Neural cell (in vitro differentiated cells): ENCODE results near the gene TBPL2. TPM values are rescaled to one million over a fixed set of nuclear protein-coding genes. Genes with fewer than 3 reads are reported as not detected.

Experiments used
- H2AFZ ChIP-seq: fragments of 200-600, 300-800 bp; sonication (generic), shearing (Covaris generic); 2 replicates; pipeline ENCODE4 v1.6.0; 2014; ENCODE audit warnings: low read depth, mild to moderate bottlenecking, antibody characterized with exemption, low read length, moderate library complexity
- H3F3A ChIP-seq: fragments of 200-600 bp; shearing (Covaris generic); 2 replicates; pipeline ENCODE4 v1.6.1; 2016; ENCODE audit warnings: mild to moderate bottlenecking, moderate library complexity, mixed read lengths, antibody characterized with exemption, low read length; ENCODE audit not compliant: insufficient read depth, poor library complexity, severe bottlenecking
- H3K27ac ChIP-seq: fragments of 200-600, 300-800 bp; sonication (generic), shearing (Covaris generic); 2 replicates; pipeline ENCODE4 v1.5.1; 2014; ENCODE audit warnings: mild to moderate bottlenecking, low read length, moderate library complexity
- H3K27me3 ChIP-seq: fragments of 300-800, 200-600 bp; sonication (generic), shearing (Covaris generic); 2 replicates; pipeline ENCODE4 v1.6.0; 2014; ENCODE audit warnings: mild to moderate bottlenecking, low read depth, low read length, moderate library complexity; ENCODE audit not compliant: insufficient read depth
- H3K36me3 ChIP-seq: fragments of 300-800, 200-600 bp; sonication (generic), shearing (Covaris generic); 2 replicates; pipeline ENCODE4 v1.5.1; 2014; ENCODE audit warnings: mild to moderate bottlenecking, antibody characterized with exemption, low read length, moderate library complexity; ENCODE audit not compliant: insufficient read depth
- H3K4me2 ChIP-seq: fragments of 300-800, 200-600 bp; sonication (generic), shearing (Covaris generic); 2 replicates; pipeline ENCODE4 v1.6.0; 2014; ENCODE audit warnings: mild to moderate bottlenecking, low read length
- H3K4me3 ChIP-seq: fragments of 300-800, 200-600 bp; sonication (generic), shearing (Covaris generic); 2 replicates; pipeline ENCODE4 v1.5.1; 2014; ENCODE audit warnings: mild to moderate bottlenecking, low read length, moderate library complexity
- H3K79me2 ChIP-seq: fragments of 200-600 bp; shearing (Covaris generic); replicated peaks from 2 replicates; pipeline ENCODE4 v1.6.0; 2014; ENCODE audit warnings: mild to moderate bottlenecking, low read length, moderate library complexity; ENCODE audit not compliant: insufficient read depth
- H3K9ac ChIP-seq: fragments of 300-800, 200-600 bp; sonication (generic), shearing (Covaris generic); 2 replicates; pipeline ENCODE4 v1.6.1; 2016; ENCODE audit warnings: mild to moderate bottlenecking, low read length, mixed read lengths
- H3K9me2 ChIP-seq: fragments of 200-600 bp; shearing (Covaris generic); 2 replicates; pipeline ENCODE4 v1.6.1; 2016; ENCODE audit warnings: mild to moderate bottlenecking, low read length, mixed read lengths; ENCODE audit not compliant: insufficient read depth
- H3K9me3 ChIP-seq: fragments of 200-600, 300-800 bp; sonication (generic), shearing (Covaris generic); 2 replicates; pipeline ENCODE4 v1.6.1; 2016; ENCODE audit warnings: mild to moderate bottlenecking, mixed run types, low read length, moderate library complexity, mixed read lengths
- H4K20me1 ChIP-seq: fragments of 200-600 bp; shearing (Covaris generic); 2 replicates; pipeline ENCODE4 v1.6.1; 2016; ENCODE audit warnings: mild to moderate bottlenecking, mixed run types; ENCODE audit not compliant: insufficient read depth
- EP300 ChIP-seq: fragments of 450-650 bp; conservative IDR thresholded peaks from 2 replicates; pipeline ENCODE4 v1.6.1; 2014; ENCODE audit warnings: antibody characterized with exemption, mild to moderate bottlenecking, moderate library complexity; ENCODE audit not compliant: poor library complexity, severe bottlenecking
- EZH2 ChIP-seq: fragments of 200-600, 300-800 bp; shearing (Covaris generic), sonication (generic); IDR thresholded peaks from 2 replicates; pipeline ENCODE4 v1.6.1; 2014; ENCODE audit warnings: antibody characterized with exemption, low read length, borderline replicate concordance, mild to moderate bottlenecking; ENCODE audit not compliant: insufficient read depth, poor library complexity, severe bottlenecking
- MXI1 ChIP-seq: fragments of 450-650 bp; conservative IDR thresholded peaks from 2 replicates; pipeline ENCODE4 v1.6.1; 2014; ENCODE audit warnings: antibody characterized with exemption, mild to moderate bottlenecking; ENCODE audit not compliant: poor library complexity, severe bottlenecking
- POLR2AphosphoS5 ChIP-seq: IDR thresholded peaks from 2 replicates; pipeline ENCODE4 v1.6.1; 2012
- RAD21 ChIP-seq: fragments of 450-650 bp; conservative IDR thresholded peaks from 2 replicates; pipeline ENCODE4 v1.6.1; 2014; ENCODE audit warnings: antibody characterized with exemption, mild to moderate bottlenecking, moderate library complexity
- SMC3 ChIP-seq: fragments of 450-650 bp; conservative IDR thresholded peaks from 2 replicates; pipeline ENCODE4 v1.6.1; 2014; ENCODE audit warnings: antibody characterized with exemption, mild to moderate bottlenecking, moderate library complexity; ENCODE audit not compliant: poor library complexity
- TAF1 ChIP-seq: IDR thresholded peaks from 2 replicates; pipeline ENCODE4 v1.6.1; 2012; ENCODE audit warnings: low read depth
- polyA plus RNA-seq: library from polyadenylated mRNA; depleted of rRNA; stranded (reverse); fragments of >200 nt; gene quantifications from 2 replicates; pipeline ENCODE4 v1.2.3, GENCODE V29; 2014
- TF ChIP-seq, protein P1 (sequence below): fragments of 450-650 bp; IDR thresholded peaks from 2 replicates; pipeline ENCODE4 v1.5.1; 2014; ENCODE audit warnings: antibody characterized with exemption, mild to moderate bottlenecking, moderate library complexity; ENCODE audit not compliant: poor library complexity, severe bottlenecking
- TF ChIP-seq, protein P2 (sequence below): IDR thresholded peaks from 2 replicates; pipeline ENCODE4 v1.6.1; 2012; ENCODE audit warnings: borderline replicate concordance

The TBPL2 gene
- polyA plus RNA-seq, 1 donor from 2014 or later = not detected

DNA sequence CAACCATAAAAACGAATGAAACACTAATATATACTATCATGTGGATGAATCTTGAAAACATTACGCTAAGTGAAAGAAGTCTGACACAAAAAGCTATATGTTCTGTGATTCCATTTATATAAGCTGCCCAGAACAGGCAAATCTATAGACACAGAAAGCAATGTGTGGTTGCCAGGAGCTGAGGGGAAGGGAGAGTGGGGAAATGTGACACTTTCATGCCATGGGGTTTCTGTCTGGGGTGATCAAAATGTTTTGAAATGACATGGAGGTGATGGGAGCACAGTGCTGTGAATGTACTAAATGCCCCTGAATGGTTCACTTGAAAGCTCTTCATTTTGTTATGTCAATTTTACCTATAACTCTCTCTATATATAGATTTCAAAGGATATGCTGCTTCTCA, 58.9 kb downstream of the TBPL2 start:
- Histone ChIP-seq H3K9ac (no peak overlapping the region), H3K79me2 (no peaks in the 10 kb centered on the region), H3K9me2 (no peaks in the 10 kb centered on the region), H3K27ac (no peak overlapping the region), H4K20me1 (no peaks in the 10 kb centered on the region), H3K4me3 (no peak overlapping the region), H3F3A (no peaks in the 10 kb centered on the region), H3K36me3 (no peaks in the 10 kb centered on the region), H3K4me2 (no peak overlapping the region), H3K9me3 (no peaks in the 10 kb centered on the region), H2AFZ (no peak overlapping the region), H3K27me3 (no peaks in the 10 kb centered on the region)
- TF ChIP-seq TAF1 (no peak), EZH2 (no peak), POLR2AphosphoS5 (no peak), SMC3 (no peak), MXI1 (no peak)
- TF ChIP-seq, protein P1, sequence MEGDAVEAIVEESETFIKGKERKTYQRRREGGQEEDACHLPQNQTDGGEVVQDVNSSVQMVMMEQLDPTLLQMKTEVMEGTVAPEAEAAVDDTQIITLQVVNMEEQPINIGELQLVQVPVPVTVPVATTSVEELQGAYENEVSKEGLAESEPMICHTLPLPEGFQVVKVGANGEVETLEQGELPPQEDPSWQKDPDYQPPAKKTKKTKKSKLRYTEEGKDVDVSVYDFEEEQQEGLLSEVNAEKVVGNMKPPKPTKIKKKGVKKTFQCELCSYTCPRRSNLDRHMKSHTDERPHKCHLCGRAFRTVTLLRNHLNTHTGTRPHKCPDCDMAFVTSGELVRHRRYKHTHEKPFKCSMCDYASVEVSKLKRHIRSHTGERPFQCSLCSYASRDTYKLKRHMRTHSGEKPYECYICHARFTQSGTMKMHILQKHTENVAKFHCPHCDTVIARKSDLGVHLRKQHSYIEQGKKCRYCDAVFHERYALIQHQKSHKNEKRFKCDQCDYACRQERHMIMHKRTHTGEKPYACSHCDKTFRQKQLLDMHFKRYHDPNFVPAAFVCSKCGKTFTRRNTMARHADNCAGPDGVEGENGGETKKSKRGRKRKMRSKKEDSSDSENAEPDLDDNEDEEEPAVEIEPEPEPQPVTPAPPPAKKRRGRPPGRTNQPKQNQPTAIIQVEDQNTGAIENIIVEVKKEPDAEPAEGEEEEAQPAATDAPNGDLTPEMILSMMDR = no peak

DNA sequence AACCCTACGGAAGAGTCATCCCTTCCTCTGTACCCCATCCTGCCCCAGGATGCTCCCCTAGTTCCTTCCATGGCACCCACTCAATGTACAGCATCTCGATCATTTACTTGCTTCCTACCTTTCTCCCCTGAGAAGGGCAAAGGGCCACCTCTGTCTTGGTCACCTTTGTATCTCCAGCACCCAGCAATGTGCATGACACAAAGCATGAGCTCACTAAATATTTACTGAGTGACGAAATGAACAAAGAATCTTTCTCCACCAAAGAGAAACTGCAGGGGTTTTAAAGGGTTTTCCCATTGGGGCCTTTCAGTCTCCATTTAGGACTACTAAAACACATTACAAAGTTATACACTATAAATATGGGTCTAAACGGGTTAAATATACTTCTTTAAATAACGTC, 59.4 kb downstream of the TBPL2 start:
- Histone ChIP-seq H3K79me2 (no peaks in the 10 kb centered on the region), H2AFZ (no peak overlapping the region), H3K27ac (no peak overlapping the region), H4K20me1 (no peaks in the 10 kb centered on the region), H3K36me3 (no peaks in the 10 kb centered on the region), H3K4me2 (no peak overlapping the region), H3K9me3 (no peaks in the 10 kb centered on the region), H3K4me3 (no peak overlapping the region), H3K9ac (no peak overlapping the region), H3F3A (no peaks in the 10 kb centered on the region), H3K9me2 (no peaks in the 10 kb centered on the region), H3K27me3 (no peaks in the 10 kb centered on the region)
- TF ChIP-seq RAD21 (no peak), EP300 (no peak), POLR2AphosphoS5 (no peak), EZH2 (no peak), MXI1 (no peak), SMC3 (no peak), TAF1 (no peak)
- TF ChIP-seq, protein P2, sequence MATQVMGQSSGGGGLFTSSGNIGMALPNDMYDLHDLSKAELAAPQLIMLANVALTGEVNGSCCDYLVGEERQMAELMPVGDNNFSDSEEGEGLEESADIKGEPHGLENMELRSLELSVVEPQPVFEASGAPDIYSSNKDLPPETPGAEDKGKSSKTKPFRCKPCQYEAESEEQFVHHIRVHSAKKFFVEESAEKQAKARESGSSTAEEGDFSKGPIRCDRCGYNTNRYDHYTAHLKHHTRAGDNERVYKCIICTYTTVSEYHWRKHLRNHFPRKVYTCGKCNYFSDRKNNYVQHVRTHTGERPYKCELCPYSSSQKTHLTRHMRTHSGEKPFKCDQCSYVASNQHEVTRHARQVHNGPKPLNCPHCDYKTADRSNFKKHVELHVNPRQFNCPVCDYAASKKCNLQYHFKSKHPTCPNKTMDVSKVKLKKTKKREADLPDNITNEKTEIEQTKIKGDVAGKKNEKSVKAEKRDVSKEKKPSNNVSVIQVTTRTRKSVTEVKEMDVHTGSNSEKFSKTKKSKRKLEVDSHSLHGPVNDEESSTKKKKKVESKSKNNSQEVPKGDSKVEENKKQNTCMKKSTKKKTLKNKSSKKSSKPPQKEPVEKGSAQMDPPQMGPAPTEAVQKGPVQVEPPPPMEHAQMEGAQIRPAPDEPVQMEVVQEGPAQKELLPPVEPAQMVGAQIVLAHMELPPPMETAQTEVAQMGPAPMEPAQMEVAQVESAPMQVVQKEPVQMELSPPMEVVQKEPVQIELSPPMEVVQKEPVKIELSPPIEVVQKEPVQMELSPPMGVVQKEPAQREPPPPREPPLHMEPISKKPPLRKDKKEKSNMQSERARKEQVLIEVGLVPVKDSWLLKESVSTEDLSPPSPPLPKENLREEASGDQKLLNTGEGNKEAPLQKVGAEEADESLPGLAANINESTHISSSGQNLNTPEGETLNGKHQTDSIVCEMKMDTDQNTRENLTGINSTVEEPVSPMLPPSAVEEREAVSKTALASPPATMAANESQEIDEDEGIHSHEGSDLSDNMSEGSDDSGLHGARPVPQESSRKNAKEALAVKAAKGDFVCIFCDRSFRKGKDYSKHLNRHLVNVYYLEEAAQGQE = no peak
- TF ChIP-seq, protein P1 = no peak
